ENCODE measurements around the gene LRRC3B.

DNA sequence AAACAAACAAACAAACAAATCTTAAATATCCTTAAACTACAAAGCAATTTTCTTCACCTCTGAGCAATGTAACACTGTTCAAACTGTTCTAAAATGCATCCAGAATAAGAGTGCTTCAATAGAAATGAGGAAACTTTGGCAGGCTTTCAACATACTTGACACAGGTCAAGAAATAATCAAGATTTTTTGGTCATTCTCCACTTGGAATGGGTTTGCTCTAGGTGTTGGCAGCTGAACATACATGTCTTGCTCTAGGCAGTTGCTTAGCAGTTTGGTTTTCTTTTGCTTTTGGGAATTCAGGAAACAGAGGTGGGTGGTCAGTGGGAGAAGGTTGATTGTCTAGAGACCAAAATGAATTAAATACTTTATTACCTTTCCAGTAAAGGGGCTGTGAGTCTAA, 1.4 kb upstream of the LRRC3B start:
- TF ChIP-seq POLR2AphosphoS5 (IDR thresholded peaks at IDR 0.05; ENCODE audit: low read depth, low read length) (no peak), POLR2A (IDR thresholded peaks at IDR 0.05; ENCODE audit: low read depth, low read length) (no peak)
